Loucy (cell line): ENCODE results near the gene DHRSX.

Experiments
- CTCF ChIP-seq: fragments of 200-600 bp; sonication (generic); conservative IDR thresholded peaks from 2 replicates; pipeline ENCODE4 v1.5.1; 2014; ENCODE audit warnings: mild to moderate bottlenecking, antibody characterized with exemption, low read length
- EZH2phosphoT487 ChIP-seq: fragments of 200-600 bp; IDR thresholded peaks from 2 replicates; pipeline ENCODE4 v1.6.1; 2018; ENCODE audit warnings: antibody characterized with exemption, mild to moderate bottlenecking, moderate library complexity, borderline replicate concordance

- TF ChIP-seq CTCF (no peak), EZH2phosphoT487 (no peak)
These were observed 44.4 kb upstream of the DHRSX start for GRCh38 chrX:2545144-2545543.
